Activated T-helper 1 cell treated with anti-CD3 and anti-CD28 coated beads, Interleukin-2, amount 50 U/mL, for 16 hours (primary cell): ENCODE data around the gene TMEM217.
"Not testable (repeated sequence)": the region's sequence is repeated elsewhere in the genome, so short reads cannot be mapped to it uniquely, and the experiment has no call there.

Experiments
- DNase-seq, 2 donors: peaks; one replicate each; pipeline ENCODE4 v3.0.0-alpha.2; 2020; ENCODE audit warnings: low read depth in 1 of 2, low spot score in 1 of 2

TMEM217 gene

DNA sequence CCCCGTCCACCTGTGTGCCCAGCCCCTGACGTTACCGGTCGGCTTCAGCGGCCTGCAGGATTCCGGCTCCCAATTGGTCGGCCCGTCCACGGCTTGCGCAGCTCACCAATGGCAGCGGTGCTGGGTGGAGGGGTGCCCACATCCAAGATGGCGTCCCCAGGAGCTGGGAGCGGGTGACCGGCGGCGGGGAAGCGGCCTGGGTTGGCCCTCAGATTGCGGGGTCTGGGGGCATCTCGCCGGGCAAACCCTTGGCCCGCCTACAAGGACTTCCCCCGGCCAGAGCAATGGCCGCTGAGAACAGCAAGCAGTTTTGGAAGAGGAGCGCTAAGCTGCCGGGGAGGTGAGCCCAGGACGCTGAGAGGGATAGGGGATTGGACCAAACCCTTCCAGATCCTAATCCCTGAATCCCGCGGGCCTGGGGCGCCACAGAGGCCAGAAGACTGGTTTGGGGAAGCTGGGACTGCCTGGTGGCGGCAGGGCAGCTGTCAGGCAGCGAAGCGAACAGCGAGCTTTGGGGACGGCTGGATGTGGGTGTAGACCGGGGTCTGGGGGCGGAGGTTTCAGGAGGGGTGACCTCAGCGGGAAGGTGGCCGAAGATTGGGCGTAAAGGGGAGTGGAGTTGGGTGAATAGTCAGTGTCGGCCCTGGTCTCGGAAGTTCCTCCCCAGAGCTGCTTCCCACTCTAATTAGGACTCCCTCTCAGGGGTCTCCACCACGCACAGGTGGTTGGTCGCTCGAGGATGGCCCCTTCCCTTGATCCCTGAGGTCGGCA is at the start of gene TMEM217, which contains the start of gene TBC1D22B:
TMEM217 (minus strand) TSS at position 511 of the 771 bp plus-strand sequence. CDS start 39,114 bp downstream, outside the sequence.
TBC1D22B (plus strand) TSS at position 139 of the 771 bp plus-strand sequence; CDS start at position 285, 146 bp downstream.
- peak; percentile 93 to 94 for DNase-seq

DNA sequence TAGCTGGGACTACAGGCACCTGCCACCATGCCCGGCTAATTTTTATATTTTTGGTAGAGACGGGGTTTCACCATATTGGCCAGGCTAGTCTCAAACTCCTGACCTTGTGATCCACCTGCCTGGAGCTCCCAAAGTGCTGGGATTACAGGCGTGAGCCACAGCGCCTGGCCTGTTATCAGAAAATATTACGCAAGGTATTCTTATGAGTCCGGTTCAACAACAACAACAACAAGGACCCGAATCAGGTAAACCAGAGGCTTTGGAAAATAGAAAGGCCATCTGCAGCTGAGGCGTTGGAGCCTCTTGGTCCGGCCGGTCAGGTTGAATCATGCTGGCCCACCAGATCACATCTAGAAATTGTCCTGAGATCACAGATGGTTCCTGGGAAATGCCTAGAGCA is 49.5 kb upstream of the TMEM217 start:
- DNase-seq = not testable (repeated sequence)

DNA sequence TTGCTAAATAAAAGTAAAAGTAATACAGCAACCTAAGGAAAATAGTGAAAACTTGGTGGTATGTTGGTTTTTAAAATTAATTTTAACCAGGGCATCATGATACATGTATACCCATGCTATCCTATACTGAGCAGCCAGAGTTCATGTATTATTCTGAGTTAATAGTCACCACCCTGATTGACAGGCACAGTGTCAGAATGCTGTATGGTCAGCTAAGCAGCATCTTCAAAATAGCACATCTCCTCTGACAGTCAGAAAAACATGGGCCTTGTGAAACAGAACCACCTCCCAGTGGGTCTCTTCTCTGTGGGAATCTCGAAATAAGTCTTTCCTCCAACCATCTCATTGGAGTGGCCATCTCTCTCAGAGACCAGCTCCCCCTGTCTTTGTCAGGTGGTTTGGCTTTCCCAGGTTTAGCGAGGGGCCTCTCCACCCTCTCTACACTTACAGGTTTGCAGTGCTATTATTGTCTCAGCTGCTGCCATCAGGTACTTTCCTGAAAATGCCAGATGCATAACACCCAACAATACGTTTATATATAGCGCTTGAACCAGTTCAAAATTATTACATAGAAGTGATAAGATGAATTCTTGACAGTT is 48.8 kb upstream of the TMEM217 start:
- DNase-seq = no peak

DNA sequence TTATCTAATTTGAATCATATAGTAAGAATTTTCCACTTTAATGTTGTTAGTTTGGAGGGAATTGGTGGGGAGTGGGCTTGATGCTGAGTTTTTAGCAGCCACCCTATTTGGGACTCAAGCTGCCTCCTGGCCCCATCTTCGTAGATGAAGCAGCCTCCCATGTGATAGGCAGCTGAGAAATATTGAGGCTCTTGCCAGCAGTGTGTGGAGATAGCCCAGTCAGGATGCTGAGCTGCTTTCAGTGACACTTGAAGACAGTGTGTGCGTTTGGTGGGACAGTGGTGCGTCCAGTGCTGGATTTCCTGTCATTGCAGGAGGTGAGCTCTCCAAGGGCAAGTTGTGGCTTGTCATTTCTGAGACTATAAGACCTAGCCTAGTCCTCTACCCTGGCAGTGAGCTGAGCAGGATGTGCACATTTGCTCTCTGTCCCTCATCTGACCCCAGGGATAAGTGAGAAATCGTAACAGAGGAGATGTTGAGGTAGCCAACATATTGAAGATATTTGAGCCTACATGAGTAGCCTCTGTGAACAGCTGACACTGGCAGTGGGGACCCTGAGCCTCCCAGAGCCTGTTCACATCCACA is 48.0 kb upstream of the TMEM217 start:
- DNase-seq = no peak

DNA sequence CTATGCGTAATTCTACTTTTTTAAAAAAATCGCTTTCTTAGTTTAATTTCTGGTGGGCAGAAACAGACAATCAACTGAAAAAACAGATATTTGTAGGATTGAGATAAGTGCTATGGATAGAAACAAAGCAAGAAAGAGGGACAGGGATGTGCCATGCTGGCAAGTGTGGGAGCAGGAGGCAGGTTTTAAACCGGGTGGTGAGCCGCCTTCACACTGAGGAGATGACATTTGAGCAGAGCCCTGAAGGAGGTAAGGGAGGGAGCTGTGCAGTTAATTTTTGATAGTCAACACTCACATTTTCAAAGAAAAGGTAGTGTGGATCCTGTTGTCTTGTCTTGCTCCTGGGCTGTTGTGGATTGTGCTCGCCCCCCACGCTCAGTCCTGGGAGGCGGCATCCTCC is 46.8 kb upstream of the TMEM217 start:
- no peak for DNase-seq

DNA sequence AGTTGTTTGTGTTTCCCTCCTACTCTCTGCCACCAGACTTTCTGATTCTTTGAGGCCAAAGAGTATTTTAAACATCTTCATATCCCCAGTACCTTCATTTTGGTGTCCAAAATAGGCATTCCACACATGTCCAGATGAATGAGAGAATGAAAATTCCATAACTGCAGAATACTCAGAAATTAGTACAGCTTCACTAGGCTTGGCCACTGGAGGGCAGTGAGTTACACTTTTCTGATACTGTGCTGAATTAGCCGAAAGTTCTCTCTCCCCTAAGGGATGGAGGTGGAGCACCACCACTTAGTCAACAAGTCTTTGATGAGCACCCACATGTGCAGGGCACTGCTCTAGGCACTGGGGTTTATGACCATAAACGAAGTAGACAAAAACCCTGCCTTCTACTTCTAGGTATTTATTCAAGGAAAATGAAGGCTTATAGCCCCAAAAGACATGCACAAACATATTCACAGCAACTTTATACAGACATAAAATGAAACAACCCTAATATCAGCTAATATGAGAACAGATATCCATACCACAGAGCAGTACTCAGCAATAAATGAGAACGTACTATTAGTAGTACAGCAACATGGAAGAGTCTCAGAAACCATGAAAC is 46.1 kb upstream of the TMEM217 start:
- DNase-seq = no peak

DNA sequence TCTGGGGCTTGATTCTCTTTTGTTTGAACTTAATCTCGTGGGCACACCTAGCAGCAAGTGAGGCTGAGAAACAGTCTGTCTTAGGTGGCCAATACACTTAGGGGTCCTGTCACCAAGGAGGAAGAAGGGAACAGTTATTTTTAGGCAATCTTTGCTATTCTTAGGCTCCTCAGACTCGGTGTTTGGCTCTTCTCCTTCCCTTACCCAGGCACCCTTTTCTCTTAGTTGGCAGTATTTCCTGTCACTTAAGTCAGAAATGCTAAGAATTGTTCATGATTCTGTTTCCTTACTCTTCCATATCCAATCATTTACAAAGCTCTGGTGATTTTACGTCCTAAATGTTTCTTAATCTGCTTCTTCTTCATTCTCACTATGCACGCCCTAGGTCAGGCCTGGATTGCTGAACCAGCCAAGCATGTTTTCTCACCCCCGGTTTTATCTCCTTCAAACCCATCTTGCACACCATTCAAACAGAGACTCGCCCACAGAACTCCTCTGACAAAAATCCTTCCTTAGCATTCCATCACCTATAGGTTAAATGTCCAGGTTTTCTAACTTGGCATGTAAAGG is 45.2 kb upstream of the TMEM217 start:
- DNase-seq = no peak

DNA sequence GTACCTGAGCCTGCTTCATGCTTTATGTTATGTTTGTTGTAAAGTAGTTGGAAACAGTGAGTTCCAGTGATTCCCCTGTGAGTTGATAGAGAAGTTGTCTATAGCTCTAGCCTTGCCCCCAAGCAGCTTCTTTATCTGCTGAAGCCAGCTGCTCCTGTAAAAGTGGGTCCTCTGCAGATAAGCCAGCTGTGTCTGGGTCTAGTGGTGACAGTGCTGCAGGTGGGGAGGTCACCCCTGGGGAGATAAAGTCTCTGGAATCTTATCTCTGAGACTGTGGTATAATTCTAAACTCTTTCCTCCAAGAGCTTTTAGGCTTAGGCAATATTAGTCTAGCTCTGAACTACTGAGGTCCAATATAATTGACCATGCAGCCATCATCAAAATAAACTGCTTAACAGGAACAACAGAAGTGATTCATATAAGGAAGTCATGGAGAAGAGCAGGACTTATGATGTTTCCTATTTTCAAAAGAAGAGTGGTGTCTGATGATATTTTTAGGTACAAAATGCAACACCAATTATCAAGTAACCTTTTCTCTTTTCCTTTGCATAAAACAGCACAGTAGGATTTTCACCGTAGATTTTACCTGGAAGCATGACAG is 44.2 kb upstream of the TMEM217 start:
- DNase-seq = no peak

DNA sequence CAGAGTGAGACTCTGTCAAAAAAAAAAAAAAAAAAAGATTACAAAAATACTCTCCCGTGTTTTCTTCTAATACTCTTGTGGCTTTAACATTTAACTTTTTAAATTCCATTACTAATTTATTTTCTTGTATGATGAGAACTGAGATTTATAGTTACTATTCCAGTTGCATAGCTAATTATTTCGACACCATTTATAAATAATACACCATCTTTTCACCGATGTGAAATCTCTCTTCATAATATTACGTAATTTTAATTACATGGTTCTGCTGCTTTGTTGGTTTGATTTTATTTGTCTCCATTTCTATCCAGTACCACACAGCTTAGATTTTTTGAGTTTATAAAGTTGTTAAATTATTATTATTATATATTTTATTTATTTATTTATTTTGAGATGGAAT is 42.0 kb upstream of the TMEM217 start:
- DNase-seq = no peak

DNA sequence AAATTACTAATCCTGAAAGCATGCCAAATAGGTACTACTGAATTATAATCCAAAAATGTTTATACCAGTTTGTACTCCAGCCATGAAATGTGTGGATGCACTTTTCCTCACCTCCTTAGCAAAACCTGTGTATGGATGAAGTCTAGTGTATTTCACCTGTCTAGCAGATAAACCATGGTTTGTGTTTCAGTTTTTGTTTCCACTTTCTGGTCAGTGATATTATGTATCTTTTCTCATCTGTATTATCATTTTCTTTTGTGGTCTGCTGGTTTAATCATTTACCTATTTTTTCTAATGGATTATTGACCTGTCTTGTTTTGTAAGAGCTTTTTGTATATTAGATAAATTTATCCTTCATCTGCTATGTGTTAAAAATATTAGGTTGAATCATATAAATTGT is 41.0 kb upstream of the TMEM217 start:
- DNase-seq = no peak

DNA sequence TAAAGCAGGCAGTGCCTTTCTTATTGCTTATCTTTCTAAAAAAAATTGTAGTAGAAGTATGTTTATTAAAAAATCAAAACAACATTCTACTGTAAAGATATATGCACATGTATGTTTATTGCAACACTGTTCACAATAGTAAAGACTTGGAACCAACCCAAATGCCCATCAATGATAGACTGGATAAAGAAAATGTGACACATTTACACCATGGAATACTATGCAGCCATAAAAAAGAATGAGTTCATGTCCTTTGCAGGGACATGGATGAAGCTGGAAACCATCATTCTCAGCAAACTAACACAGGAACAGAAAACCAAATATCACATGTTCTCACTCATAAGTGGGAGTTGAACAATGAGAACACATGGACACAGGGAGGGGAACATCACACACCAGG is 39.7 kb upstream of the TMEM217 start:
- not testable (repeated sequence) for DNase-seq

DNA sequence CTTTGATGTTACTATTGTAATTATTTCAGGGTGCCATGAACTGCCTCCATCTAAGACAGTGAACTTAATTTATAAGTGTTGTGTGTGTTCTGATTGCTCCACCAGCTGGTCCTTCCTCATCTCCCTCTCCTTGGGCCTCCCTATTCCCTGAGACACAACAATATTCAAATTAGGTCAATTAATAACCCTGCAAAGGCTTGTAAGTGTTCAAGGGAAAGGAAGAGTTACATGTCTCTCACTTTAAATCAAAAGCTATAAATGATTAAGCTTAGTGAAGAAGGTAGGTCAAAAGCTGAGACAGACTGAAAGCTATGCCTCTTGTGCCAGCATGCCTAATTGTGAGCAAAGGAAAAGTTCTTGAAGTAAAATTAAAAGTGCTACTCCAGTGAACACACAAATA is 35.5 kb upstream of the TMEM217 start:
- DNase-seq = no peak

DNA sequence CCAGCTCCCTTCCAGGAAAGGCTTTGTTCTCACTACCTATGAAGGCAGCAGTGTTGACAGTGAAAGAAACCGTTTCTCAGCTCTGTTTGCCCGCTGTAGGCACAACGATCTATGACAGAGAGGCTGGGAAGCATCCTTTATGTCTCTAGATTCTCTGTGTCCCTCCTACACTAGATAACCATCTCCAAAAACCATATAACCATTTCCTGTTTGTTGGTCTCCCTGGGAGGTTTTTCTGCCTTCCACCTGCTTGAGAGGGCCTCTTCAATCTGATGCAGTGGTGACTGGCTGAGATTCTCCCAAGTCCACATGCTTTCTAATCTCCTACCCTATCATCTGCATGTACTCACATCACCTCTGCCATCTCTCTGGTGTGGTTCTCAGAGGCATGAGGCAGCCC is 32.0 kb upstream of the TMEM217 start:
- no peak for DNase-seq

DNA sequence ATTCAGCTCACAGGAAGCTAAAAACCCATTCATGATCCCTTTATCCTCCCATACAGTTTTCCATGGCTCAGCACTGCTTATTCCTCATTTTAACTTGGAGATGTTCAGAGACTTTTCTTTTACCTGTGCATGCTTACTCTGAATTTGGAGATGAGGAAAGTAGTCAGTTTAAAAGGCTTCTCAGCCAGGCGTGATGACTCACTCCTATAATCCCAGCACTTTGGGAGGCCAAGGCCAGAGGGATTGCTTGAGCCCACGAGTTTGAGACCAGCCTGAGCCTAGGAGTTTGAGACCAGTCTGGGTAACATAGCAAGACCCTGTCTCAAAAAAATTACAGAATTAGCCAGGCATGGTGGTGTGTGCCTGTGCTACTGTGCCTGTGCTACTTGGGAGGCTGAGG is 30.3 kb upstream of the TMEM217 start:
- DNase-seq = no peak

DNA sequence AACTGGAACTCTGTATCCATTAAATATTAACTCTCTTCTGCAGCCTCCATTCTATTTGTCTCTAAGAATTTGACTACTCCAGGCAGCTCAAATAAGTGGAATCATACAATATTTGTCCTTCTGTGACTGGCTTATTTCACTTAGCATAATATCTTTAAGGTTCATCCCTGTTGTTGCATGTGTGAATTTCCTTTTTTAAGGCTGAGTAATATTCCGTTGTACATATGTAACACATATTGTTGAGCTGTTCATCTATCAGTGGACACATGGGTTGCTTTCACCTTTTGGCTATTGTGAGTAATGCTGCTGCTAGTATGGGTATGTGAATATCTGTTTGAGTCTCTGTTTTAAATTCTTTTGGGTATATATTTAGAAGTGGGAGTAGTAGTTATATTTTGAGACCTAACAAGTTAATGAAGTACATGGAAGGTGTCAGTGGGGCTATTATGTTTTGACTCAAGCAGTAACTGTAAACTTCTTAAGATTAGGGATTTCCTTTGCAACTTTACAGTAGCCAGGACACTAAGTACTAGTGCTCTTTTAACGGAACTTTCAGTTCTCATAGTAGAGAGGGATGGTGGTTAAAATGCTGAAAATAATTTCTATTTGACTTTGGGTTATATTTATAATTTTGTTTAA is 29.7 kb upstream of the TMEM217 start:
- no peak for DNase-seq

DNA sequence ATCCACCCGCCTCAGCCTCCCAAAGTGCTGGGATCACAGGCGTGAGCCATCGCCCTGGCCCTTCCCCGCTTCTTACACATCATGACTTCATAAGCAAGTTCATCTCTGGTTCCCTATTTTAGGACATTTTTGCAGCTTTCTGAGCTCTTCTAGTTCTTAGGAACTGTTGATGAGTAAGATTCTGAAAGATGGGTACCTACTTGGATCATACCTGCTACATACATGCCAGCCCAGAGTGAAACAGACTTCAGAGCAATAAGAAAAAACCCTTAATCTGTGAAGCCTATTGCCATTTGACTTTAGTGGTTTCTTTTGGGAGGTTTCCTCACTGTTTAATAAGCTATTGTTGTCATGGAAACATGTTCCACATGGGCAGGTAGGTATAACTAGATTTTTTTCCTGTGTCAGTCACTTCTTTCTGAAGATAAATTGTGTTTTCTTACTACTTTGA is 27.9 kb upstream of the TMEM217 start:
- DNase-seq = no peak

DNA sequence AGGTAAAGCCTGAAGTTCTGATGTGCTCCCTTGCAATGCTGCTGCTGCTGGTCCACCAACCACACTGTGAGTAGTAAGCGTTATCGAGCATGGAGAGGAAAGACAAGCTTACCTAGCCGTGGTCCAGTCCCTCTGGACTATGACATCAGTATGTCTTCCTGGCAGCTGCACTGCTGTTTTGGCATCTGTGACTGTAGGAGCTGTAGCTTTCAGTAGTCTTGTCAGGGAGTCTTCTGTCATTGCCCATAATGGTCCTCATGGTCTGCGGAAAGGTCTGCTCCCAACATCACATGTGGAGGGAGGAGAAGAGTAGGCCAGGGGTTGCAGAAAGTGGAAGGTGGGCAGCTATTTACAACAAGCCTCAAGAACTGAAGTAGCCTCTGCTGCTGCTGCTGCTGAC is 26.8 kb upstream of the TMEM217 start:
- DNase-seq = no peak

DNA sequence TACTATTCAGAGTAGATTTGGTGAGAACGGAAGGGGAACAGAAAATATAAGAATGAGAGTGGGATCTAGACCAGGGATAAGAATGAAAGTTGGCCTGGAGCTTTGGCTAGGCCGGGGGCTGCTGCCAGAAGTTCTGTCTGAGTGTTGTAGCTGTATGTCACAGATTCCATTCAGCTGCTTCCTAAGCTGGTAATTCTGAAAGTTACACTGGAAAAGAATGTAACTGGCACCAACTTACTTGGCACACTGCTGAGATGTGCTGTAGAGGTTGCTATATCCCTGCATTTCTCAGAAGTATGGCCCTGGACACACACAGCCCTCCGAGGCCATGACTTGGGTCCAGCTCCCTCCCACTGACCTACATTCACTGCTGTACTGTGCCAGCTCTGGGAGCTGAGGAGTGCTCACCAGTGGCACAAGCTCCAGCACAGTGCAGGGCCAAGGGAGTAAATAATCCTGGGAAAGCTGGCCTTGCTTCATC is 25.8 kb upstream of the TMEM217 start:
- no peak for DNase-seq

DNA sequence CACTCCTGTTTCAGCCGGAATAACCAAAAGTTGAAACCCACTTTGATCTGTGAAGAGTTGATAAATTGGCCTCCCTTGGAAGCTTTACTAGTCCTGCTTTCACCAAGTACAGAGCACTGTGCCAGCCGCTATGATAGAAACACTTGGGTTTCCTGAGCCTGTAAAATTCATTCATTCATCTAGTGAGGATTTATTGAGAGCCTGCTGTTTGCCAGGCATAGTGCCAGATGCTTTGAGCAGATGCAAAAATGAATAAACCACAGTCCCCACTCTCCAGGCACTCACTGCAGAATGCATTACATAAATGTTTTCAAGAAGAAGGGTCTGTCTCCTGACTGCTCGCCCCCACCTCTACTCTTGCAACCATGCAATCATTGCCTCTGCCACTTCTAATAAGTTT is 25.3 kb upstream of the TMEM217 start:
- no peak for DNase-seq

DNA sequence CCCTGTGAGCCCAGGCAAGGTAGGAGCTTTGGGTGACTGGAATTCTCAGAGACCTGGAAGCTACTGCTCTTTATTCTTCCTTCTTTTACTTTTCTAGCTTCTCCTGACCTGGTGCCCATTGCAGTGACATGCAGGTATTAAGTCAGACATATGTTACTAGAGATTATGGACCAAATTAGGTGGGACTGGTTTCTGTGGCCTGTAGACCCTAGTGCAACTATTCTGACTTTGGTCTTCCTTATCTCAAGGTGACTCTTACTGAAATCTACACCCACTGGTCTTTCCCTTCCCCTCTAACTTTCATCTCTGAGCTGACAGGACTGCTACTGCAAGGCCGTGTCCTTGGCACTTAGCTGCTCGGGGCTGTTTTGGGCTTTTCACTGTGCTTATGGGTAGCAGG is 24.4 kb upstream of the TMEM217 start:
- no peak for DNase-seq
